Adrenal gland (tissue), 12 donors: ENCODE results near the gene ZC3H7A. TPM values are rescaled to one million over a fixed set of nuclear protein-coding genes. Genes with fewer than 3 reads are reported as not detected.

Experiments
- DNase-seq, 7 donors: peaks; one replicate each; pipeline ENCODE4 v3.0.0-alpha.2; 2019 to 2020
- H3K27ac ChIP-seq, 5 donors: fragments of 200-600 bp; sonication (generic) in 4 of 5; 1 replicate in 3 of 5; 2 replicates in 2 of 5; pipeline versions ENCODE4 v1.5.1 to v1.8.0; 2016 to 2020; ENCODE audit warnings: mild to moderate bottlenecking in 1 of 5
- H3K27me3 ChIP-seq: fragments of 200-600 bp; 2 replicates; pipeline ENCODE4 v1.8.0; 2021
- H3K36me3 ChIP-seq, 2 donors: fragments of 200-600 bp; replicated peaks in 1 of 2; 1 replicate in 1 of 2; 2 replicates in 1 of 2; pipeline versions ENCODE4 v1.5.1 to v1.8.0; 2018 to 2022
- H3K4me1 ChIP-seq, 2 donors: fragments of 200-600 bp; replicated peaks in 1 of 2; 1 replicate in 1 of 2; 2 replicates in 1 of 2; pipeline versions ENCODE4 v1.5.1 to v1.8.0; 2018 to 2021
- H3K4me3 ChIP-seq, 4 donors: fragments of 200-600 bp; sonication (generic) in 3 of 4; one replicate each; pipeline ENCODE4 v1.5.1; 2016 to 2018
- H3K9me3 ChIP-seq, 3 donors: fragments of 200-600 bp; sonication (generic) in 1 of 3; replicated peaks in 1 of 3; 1 replicate in 2 of 3; 2 replicates in 1 of 3; pipeline versions ENCODE4 v1.5.1 to v1.8.0; 2016 to 2021
- POLR2A ChIP-seq, 2 donors: fragments of 450-650 bp; IDR thresholded peaks; one replicate each; pipeline ENCODE4 v1.6.1; 2017; ENCODE audit warnings: antibody characterized with exemption in 2 of 2, mild to moderate bottlenecking in 2 of 2, moderate library complexity in 1 of 2
- WGBS, 4 donors: extraction: QIAGEN DNeasy Blood & Tissue Kit in 2 of 4; methylation state at CpG; one replicate each; pipeline versions ENCODE4 v1.1.5 to v1.1.7; 2013 to 2017; 5-methylcytosine and 5-hydroxymethylcytosine counted together
- intact Hi-C, 2 donors: fragments of 100-400 bp; cut with DNase I; formaldehyde crosslinking; loops; one replicate each; pipeline versions ENCODE4 v1.14.1 to v1.15.0; 2022 to 2023
- polyA plus RNA-seq, 3 donors: library from polyadenylated mRNA; stranded (reverse); fragments of 200-250 nt in 2 of 3; fragments of 350-450 nt in 1 of 3; fragmentation: Illumina TruSeq in 1 of 3; extraction: RNeasy Lipid Tissue Mini Kit (QIAGEN cat#74804) in 1 of 3; gene quantifications; one replicate each; pipeline ENCODE4 v1.2.3, GENCODE V29; 2013 to 2014
- total RNA-seq, 9 donors: library from RNA; depleted of rRNA in 4 of 9; stranded (reverse); fragments of >200 nt in 4 of 9; fragments of 120-200 nt in 1 of 9; fragmentation: NEBNext Ultra II Directional in 1 of 9; extraction: Animal tissue kit (Norgen Biotek cat#: 25700) in 1 of 9; gene quantifications; one replicate each; pipeline versions ENCODE4 v1.1.0 to v1.2.4, GENCODE V29; 2013 to 2023
- TF ChIP-seq, protein P1 (sequence below), 6 experiments: fragments of 450-650 bp in 4 of 6; fragments of 200-600 bp in 2 of 6; sonication (generic) in 1 of 6; IDR thresholded peaks; 1 replicate in 5 of 6; 2 replicates in 1 of 6; pipeline versions ENCODE4 v1.5.1 to v1.8.0; 2016 to 2021; ENCODE audit warnings: antibody characterized with exemption in 6 of 6, mild to moderate bottlenecking in 2 of 6, moderate library complexity in 1 of 6
- donor health status: healthy with polysubstance abuse.
- donor health status: Bipolar disorder and iron deficiency.
- donor health status: DM: yes; HTN: yes; CAD: no.
- donor health status: DM: no; HTN: no; CAD: no.
- donor health status: DM: no; HTN: no; CAD: no.
- donor health status: DM: yes; HTN: yes; CAD: no.

ZC3H7A gene
- total and polyA plus RNA-seq, 12 donors, result 31.1 to 83.9 (median 43.0) TPM

DNA sequence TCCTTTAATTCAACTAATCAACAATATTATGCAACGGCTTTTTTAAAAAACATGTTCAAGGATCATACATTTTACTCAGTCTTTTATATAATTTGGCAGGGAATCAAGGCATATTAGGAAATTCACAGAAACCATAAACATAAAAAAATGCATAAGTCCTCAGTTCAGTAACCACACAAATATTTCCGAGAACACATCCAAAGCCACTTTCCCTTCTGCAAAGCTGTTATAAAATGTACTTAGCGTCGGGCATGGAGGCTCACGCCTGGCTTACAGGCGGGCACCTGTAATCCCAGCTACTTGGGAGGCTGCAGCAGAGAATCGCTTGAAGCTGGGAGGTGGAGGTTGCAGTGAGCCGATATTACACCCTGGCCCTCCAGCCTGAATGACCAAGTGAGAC, 9.7 kb upstream of the ZC3H7A start:
- Histone ChIP-seq H3K9me3 (no peaks in the 10 kb centered on the region), H3K4me1 (no peaks in the 10 kb centered on the region), H3K4me3 (no peak overlapping the region), H3K27ac (no peak overlapping the region), H3K27me3 (no peaks in the 10 kb centered on the region), H3K36me3 (no peaks in the 10 kb centered on the region)
- DNase-seq, result no peak
- TF ChIP-seq, protein P1, sequence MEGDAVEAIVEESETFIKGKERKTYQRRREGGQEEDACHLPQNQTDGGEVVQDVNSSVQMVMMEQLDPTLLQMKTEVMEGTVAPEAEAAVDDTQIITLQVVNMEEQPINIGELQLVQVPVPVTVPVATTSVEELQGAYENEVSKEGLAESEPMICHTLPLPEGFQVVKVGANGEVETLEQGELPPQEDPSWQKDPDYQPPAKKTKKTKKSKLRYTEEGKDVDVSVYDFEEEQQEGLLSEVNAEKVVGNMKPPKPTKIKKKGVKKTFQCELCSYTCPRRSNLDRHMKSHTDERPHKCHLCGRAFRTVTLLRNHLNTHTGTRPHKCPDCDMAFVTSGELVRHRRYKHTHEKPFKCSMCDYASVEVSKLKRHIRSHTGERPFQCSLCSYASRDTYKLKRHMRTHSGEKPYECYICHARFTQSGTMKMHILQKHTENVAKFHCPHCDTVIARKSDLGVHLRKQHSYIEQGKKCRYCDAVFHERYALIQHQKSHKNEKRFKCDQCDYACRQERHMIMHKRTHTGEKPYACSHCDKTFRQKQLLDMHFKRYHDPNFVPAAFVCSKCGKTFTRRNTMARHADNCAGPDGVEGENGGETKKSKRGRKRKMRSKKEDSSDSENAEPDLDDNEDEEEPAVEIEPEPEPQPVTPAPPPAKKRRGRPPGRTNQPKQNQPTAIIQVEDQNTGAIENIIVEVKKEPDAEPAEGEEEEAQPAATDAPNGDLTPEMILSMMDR (IDR thresholded peaks at IDR 0.05), result no peak
- TF ChIP-seq POLR2A (IDR thresholded peaks at IDR 0.05), result no peak
- 60 to 79% (median 70%) methylated on average over 8 of the region's 8 CpGs for WGBS, 4 donors
- intact Hi-C loops, result no loop called here

DNA sequence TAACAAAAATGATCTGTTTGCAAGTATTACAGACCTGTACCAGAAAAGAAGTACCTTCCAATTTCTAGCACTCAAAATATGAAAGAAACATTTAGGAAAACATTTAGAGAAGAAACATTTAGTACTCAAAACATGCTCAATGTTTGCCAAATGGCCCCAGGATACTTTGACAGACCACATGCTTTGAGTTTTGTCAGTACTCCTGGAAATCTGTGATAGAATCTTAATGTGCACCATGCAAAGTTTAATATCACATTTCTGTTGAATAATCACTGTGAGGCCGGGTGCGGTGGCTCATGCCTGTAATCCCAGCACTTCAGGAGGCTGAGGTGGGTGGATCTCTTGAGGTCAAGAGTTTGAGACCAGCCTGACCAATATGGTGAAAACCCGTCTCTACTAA, 8.5 kb upstream of the ZC3H7A start:
- Histone ChIP-seq H3K36me3 (no peaks in the 10 kb centered on the region), H3K27ac (no peak overlapping the region), H3K9me3 (no peaks in the 10 kb centered on the region), H3K27me3 (no peaks in the 10 kb centered on the region), H3K4me1 (no peaks in the 10 kb centered on the region), H3K4me3 (no peak overlapping the region)
- DNase-seq, result no peak
- TF ChIP-seq, protein P1 (IDR thresholded peaks at IDR 0.05), result no peak
- no peak for TF ChIP-seq POLR2A (IDR thresholded peaks at IDR 0.05)
- WGBS, 4 donors, result 70 to 94% (median 81%) methylated on average over 3 of the region's 3 CpGs
- intact Hi-C loops, result no loop called here

DNA sequence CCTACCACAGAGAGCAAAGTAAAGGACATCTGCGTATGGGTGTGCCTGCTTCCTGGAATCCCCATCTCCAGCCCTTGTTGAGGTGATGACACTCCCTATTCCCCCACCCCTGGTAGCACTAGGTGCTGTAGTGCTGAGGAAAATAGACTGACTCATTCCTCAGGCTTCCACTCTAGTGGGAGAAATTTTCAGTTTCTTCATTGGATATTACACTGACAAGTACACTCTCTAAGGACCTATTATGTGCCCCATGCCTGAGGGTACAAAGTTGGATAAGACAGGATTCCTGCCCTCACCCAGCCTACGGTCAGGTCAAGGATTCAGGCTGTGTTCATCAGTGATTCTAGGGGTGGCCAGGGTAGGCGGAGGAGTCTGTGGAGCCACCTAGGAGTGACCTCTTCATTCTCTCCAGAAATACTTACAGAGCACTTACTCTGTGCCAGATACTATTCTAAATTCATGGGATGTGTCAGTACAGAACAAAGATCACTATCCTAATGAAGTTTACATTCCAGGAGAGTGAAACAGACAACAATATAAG, 4.5 kb upstream of the ZC3H7A start:
- TF ChIP-seq, protein P1 (IDR thresholded peaks at IDR 0.05), result no peak
- no peak for TF ChIP-seq POLR2A (IDR thresholded peaks at IDR 0.05)
- no peaks in the 10 kb centered on the region for H3K36me3 ChIP-seq
- DNase-seq, result no peak
- H3K27ac ChIP-seq, result no peak overlapping the region
- peaks cover 13 to 21% of the 10 kb centered on the region in 2 donors for H3K4me1 ChIP-seq
- no peaks in the 10 kb centered on the region for H3K9me3 ChIP-seq
- no peak overlapping the region for H3K4me3 ChIP-seq
- H3K27me3 ChIP-seq, result no peaks in the 10 kb centered on the region
- intact Hi-C loops, result no loop called here
- WGBS, 4 donors, result 73 to 98% (median 78%) methylated on average over 3 of the region's 3 CpGs

DNA sequence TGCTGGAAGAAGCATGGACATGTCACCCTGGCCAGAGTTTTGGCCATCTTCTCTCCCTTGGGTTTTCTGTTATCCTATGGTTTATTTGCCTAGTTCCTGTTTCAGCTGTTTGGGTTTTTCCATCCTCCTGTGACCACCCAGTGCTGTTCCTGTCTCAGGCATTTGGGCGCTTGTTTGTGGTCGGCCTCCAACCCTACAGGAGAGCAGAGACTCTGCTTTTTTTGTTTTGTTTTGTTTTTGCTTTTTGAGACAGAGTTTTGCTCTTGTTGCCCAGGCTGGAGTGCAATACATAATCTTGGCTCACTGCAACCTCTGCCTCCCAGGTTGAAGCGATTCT, 3.3 kb upstream of the ZC3H7A start:
- no peak overlapping the region for H3K27ac ChIP-seq
- no peak overlapping the region for H3K4me3 ChIP-seq
- 83 to 98% (median 87%) methylated on average over 3 of the region's 3 CpGs for WGBS, 4 donors
- H3K27me3 ChIP-seq, result no peaks in the 10 kb centered on the region
- no peaks in the 10 kb centered on the region for H3K36me3 ChIP-seq
- peaks cover 18 to 28% of the 10 kb centered on the region in 2 donors for H3K4me1 ChIP-seq
- DNase-seq, result no peak
- intact Hi-C loops, result no loop called here
- no peaks in the 10 kb centered on the region for H3K9me3 ChIP-seq
- no peak for TF ChIP-seq POLR2A (IDR thresholded peaks at IDR 0.05)
- TF ChIP-seq, protein P1 (IDR thresholded peaks at IDR 0.05), result no peak
